ENCODE results near the gene GASK1B.
A peak's percentile ranks its signal among the peaks of the same experiment; 100 is the strongest.

The GASK1B gene

DNA sequence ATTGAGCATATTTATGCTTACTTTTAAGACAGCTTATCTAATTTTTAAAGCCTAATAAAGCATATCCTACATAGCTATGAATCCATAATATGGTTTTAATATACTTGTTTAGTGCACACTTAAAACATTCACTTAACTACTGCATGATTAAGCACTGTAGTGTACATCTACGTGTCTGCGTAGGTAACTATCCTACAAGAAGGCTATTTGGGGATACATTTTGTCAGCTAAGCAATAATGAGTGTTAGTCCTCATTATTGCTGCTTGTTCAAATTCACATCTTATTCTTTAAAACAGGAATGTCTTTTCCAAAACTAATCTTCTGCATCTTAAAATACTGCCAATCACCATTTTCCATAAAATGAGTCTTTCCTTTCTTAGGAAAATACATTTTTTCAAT lies 38.6 kb downstream of the GASK1B start:
- DNase-seq = no peak

DNA sequence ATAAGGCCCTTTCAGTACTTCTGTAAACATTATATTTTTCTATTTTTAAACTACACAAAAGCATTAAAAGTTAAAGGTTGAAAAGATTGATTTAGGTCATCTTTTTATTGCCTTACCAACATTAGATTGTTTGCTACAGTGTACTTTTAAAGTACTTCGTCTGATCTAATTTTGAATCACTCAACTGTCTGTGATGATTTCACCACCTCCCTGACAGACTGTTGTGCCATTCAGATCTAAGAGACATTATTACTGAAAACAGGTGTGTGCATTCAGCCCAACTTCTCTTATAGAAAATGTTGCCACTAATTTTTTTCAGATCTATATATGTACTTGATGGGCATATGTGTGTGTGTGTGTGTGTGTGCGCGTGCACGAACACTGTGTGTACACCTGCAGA lies 39.3 kb downstream of the GASK1B start:
- no peak for DNase-seq

DNA sequence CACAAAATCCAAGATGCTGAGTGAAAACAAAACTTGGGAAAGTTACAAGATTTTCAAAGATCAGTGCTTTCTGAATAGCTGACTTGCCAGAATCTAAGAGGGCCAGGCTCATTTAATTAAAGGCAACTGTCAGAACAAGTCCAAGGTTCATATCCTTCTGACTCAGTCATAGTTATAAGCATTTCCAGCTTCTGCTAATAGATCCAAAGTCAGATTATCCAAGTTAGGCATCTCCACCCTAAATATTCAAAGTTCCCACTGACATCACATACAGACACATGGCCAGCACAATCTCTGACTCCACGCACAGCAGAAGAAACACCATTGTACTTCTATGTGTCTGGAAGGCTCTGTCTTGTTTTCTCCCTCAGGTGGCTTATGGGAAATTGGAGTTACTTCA lies 41.8 kb downstream of the GASK1B start:
- DNase-seq = no peak

DNA sequence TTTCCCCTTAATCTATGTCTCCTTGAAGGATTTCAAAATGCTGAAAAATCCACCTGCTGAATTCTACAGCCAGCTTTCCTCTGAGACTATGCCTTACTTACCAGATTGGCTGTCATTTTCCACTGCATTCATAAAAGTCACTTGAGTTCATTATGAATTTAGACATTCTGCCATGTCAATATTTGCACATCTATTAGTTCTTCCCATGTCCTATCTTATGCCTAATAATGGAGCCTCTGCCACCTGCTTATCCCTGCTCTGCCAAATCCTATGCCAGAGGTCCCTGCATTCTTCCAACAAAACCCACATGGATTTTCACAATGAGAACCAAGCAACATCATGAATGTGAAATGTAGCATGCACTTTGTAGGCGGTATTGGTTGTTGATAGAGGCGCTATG lies 42.6 kb downstream of the GASK1B start:
- DNase-seq = peak; percentile 67

DNA sequence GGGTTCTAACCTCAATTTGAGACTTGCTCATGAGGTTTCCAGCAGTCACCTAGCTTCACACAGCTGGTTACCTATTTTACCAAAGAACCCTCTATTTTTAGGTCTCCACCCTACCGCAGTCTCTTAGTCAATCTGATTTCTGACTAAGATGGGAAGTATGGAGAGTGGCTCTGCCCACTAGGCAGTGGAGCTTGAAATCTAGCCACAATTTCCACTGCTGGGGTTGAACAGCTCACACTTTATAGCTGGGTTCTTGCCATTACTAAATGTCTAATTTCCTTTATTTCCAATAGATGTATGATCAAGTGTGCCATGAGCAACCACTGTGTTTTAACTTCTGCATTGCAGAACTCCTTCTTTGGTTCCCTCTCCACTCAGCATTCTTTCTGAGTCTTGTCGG lies 43.1 kb downstream of the GASK1B start:
- no peak for DNase-seq

DNA sequence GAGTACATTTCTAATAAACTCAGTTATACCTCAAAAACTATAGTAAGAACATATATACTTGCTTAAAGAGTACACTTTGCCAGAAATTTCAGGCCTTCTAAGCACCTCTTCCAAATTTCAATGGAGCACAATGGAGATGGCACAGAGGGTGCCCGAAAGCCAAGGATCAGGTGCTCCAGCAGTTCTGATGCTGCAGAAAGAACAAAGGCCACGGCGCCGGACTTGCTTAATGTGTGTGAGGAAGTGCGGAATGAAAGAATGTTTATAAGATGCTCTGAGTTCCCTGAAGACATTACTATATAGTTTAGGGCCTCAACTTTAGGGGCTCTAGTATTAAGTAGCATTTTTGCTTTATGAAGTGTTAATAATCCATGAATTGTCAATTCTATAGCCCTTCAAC lies 44.3 kb downstream of the GASK1B start:
- DNase-seq = no peak

DNA sequence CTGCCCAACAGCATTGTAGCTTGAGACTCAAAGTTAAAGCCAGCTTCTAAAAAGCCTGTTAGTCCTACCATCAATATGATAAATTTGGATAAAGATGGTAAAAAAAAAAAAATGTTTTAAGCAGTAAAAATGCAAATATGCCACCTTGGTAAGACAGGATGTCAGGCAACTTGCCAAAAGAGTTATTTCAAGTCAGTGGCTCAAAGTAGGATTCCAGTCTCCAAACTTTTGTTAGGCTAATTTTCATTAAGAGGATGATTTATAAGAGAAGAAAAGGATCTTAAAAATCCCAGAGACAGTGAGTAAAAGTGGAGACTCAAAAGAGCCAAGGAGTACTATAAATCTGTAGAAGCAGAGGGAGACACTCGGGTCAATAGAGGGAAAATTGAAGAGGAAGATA lies 47.5 kb downstream of the GASK1B start:
- no peak for DNase-seq

Data from COR-L47 (cell line).